PFSK-1 (cell line): ENCODE measurements around the gene PLEKHG4.

Source experiments
- FOXP2 ChIP-seq: optimal IDR thresholded peaks from 2 replicates; pipeline ENCODE3; 2011; ENCODE audit warnings: borderline replicate concordance, control low read depth, inconsistent platforms; ENCODE audit not compliant: insufficient read depth; ENCODE audit errors: extremely low read length, extremely low read depth
- POLR2AphosphoS5 ChIP-seq: IDR thresholded peaks from 2 replicates; pipeline ENCODE4 v1.6.1; 2012; ENCODE audit warnings: low read depth, mild to moderate bottlenecking, control low read depth, low read length, moderate library complexity
- SIN3A ChIP-seq: IDR thresholded peaks from 2 replicates; pipeline ENCODE4 v1.6.1; 2012; ENCODE audit warnings: mild to moderate bottlenecking, low read length, moderate library complexity, borderline replicate concordance; ENCODE audit not compliant: insufficient read depth
- TAF1 ChIP-seq: IDR thresholded peaks from 2 replicates; pipeline ENCODE4 v1.6.1; 2012; ENCODE audit warnings: low read length, control low read depth, borderline replicate concordance; ENCODE audit not compliant: insufficient read depth
- TF ChIP-seq, protein P1 (sequence below), 2 experiments: IDR thresholded peaks; 2 replicates each; pipeline versions ENCODE4 v1.6.1 to v1.8.0; 2011 to 2012; ENCODE audit warnings: low read depth in 2 of 2, low read length in 2 of 2, control low read depth in 1 of 2, inconsistent platforms in 1 of 2, mild to moderate bottlenecking in 1 of 2, moderate library complexity in 1 of 2; ENCODE audit not compliant: insufficient read depth in 1 of 2

Gene PLEKHG4

DNA sequence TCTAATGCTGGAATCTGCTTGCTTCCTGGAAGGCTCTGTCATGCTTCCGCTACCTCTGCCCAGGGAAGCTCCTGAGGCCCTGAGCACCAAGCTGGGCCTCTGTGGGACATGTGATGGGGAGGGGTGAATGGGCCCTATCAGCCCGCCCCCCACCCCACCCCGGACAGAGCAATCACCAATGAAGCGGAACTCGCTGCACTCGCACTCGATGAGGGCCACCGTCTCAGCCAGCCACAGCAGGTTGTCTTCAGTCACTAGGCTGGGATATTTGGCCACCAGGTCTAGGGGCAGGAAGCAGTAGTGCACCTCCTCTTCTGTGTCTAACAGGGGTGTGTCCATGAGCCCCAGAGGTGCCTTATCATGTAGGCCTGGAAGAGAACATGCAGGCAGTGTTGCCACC lies 23.6 kb downstream of the PLEKHG4 start:
- TF ChIP-seq SIN3A (no peak), TAF1 (no peak), POLR2AphosphoS5 (no peak), FOXP2 (no peak)
- TF ChIP-seq, protein P1, sequence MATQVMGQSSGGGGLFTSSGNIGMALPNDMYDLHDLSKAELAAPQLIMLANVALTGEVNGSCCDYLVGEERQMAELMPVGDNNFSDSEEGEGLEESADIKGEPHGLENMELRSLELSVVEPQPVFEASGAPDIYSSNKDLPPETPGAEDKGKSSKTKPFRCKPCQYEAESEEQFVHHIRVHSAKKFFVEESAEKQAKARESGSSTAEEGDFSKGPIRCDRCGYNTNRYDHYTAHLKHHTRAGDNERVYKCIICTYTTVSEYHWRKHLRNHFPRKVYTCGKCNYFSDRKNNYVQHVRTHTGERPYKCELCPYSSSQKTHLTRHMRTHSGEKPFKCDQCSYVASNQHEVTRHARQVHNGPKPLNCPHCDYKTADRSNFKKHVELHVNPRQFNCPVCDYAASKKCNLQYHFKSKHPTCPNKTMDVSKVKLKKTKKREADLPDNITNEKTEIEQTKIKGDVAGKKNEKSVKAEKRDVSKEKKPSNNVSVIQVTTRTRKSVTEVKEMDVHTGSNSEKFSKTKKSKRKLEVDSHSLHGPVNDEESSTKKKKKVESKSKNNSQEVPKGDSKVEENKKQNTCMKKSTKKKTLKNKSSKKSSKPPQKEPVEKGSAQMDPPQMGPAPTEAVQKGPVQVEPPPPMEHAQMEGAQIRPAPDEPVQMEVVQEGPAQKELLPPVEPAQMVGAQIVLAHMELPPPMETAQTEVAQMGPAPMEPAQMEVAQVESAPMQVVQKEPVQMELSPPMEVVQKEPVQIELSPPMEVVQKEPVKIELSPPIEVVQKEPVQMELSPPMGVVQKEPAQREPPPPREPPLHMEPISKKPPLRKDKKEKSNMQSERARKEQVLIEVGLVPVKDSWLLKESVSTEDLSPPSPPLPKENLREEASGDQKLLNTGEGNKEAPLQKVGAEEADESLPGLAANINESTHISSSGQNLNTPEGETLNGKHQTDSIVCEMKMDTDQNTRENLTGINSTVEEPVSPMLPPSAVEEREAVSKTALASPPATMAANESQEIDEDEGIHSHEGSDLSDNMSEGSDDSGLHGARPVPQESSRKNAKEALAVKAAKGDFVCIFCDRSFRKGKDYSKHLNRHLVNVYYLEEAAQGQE (IDR thresholded peaks at IDR 0.05; ENCODE audit: insufficient read depth in 1 of 2, low read depth in 2 of 2, low read length in 2 of 2), result no peak

DNA sequence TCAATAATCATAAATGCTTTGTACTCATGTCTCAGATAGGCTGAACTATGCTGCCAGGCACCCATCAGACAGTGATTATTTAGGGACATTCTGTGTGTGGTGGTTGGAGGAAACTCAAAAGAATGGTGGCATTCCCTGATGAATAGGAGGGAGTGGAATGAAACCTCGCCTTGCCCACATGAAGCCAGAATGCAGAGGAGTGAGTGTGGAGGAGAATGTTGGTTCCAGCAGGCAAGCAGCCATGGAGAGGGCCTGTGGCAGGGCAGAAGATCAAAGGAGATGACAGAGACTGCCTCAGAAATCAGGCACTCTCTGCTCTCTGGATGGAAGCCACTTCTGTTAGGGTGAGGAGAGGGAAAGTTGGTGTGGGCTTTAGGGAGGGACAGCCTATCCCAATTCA lies 24.7 kb downstream of the PLEKHG4 start:
- TF ChIP-seq SIN3A, result no peak
- TF ChIP-seq TAF1, result no peak
- TF ChIP-seq FOXP2, result no peak
- no peak for TF ChIP-seq POLR2AphosphoS5
- TF ChIP-seq, protein P1 (IDR thresholded peaks at IDR 0.05; ENCODE audit: insufficient read depth in 1 of 2, low read depth in 2 of 2, low read length in 2 of 2), result no peak

DNA sequence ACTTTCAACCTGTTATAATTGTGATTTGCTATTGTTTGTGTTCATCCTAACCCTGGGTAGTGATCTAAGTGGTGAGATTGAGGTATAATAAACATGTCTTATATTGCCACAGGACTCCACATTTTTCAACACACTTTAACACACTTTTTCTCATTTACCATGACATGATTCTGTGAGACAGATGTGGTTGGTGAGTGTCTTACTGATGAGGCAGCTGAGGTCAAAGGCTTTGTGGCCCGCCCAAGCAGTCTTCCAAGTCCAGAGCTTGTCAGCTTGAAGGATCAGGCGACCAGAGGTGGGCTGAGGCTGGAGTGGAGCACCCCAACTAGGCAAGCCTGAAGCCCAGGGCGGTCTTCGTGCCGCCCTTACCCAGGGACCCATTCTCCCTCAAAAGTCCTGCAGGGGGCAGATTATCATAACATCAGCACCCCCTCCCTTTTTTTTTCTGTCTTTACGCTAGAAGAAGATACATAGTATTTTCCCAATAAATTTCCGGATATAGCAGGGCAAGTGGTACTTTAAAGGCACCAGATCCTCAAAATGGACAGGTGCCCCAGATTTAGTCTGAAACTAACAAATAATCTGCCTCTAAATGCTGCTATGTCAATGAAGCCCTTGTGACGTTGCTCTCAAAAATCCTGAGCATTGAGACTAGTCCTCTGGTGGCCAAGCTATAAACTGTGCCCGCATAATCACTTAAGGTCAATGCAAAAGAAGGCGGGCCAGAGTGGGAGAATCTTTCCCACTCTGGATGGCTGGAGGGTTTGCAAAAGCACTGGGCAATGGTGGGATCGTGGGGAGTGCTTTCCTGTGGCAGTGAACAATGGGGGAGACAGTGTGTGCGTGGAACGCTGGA lies 26.1 kb downstream of the PLEKHG4 start:
- TF ChIP-seq FOXP2 (no peak), TAF1 (no peak), POLR2AphosphoS5 (no peak), SIN3A (no peak)
- TF ChIP-seq, protein P1 (IDR thresholded peaks at IDR 0.05; ENCODE audit: insufficient read depth in 1 of 2, low read depth in 2 of 2, low read length in 2 of 2), result no peak

DNA sequence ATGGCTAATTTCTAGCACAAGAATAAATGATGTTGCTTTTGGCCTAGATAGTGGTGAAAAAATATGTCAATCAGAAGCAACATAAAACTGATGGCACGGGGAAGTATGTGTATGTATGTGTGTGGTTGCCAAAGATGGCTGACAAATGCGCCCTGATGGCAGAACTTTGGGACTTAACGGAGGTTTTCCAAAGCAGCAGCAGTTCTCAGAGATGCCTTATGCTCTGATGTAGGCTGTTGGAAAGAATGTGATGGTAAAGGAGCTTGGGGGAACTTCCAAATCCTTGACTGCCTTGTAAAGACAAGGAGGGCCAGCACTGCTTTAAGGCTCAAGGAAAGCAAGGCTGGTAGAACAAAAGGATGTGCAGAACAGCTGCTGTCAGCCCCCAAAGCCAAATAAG lies 31.2 kb downstream of the PLEKHG4 start:
- no peak for TF ChIP-seq TAF1
- TF ChIP-seq, protein P1 (IDR thresholded peaks at IDR 0.05; ENCODE audit: insufficient read depth in 1 of 2, low read depth in 2 of 2, low read length in 2 of 2), result no peak
- TF ChIP-seq POLR2AphosphoS5, result no peak
- TF ChIP-seq FOXP2, result no peak
- no peak for TF ChIP-seq SIN3A
